ENCODE results near the gene GPR84.

GRCh38 chr12:54330442-54330841, 33.8 kb downstream of the GPR84 start:
- TF ChIP-seq EP300 (IDR thresholded peaks at IDR 0.05; ENCODE audit: borderline replicate concordance in 1 of 2, low read depth in 1 of 2, low read length in 1 of 2) (no peak), NFIC (IDR thresholded peaks at IDR 0.05; ENCODE audit: borderline replicate concordance) (no peak), REST (IDR thresholded peaks at IDR 0.05; ENCODE audit: low read depth, low read length) (no peak), PBX3 (IDR thresholded peaks at IDR 0.05) (no peak), TAF1 (IDR thresholded peaks at IDR 0.05; ENCODE audit: borderline replicate concordance, low read depth, low read length) (no peak), TCF12 (IDR thresholded peaks at IDR 0.05) (no peak), POLR2AphosphoS5 (IDR thresholded peaks at IDR 0.05; ENCODE audit: low read depth, low read length) (no peak)
